Measurements from ENCODE around the gene ATG7. TPM values are rescaled to one million over a fixed set of nuclear protein-coding genes. Genes with fewer than 3 reads are reported as not detected.

The ATG7 gene
- total RNA-seq, 4 donors from 2014 or later = 31.3 to 67.7 (median 51.3) TPM

- Histone ChIP-seq H3K4me1 (no peaks in the 10 kb centered on the region), H3K36me3 (peaks cover 0 to 47% (median 9%) of the 10 kb centered on the region in 3 donors), H3K27ac (no peak overlapping the region), H3K4me3 (no peak overlapping the region), H3K27me3 (no peaks in the 10 kb centered on the region), H3K9me3 (no peaks in the 10 kb centered on the region)
- DNase-seq = no peak
- intact Hi-C loops (cut with DNase I) = no loop called here
- WGBS, 2 donors = 88 to 96% methylated on average over 3 to 4 of the region's 4 CpGs
- TF ChIP-seq CTCF (IDR thresholded peaks at IDR 0.05) (no peak), POLR2A (IDR thresholded peaks at IDR 0.05) (no peak)
Observed at GRCh38 chr3:11297126-11297525, 24.9 kb downstream of the ATG7 start.

GRCh38 chr3:11300970-11301369 lies 28.8 kb downstream of the ATG7 start:
- intact Hi-C loops (cut with DNase I) = no loop called here
- Histone ChIP-seq H3K9me3 (no peaks in the 10 kb centered on the region), H3K4me1 (peaks cover 0 to 5% (median 0%) of the 10 kb centered on the region in 3 donors), H3K4me3 (no peak overlapping the region), H3K27ac (no peak overlapping the region), H3K36me3 (peaks cover 0 to 81% (median 9%) of the 10 kb centered on the region in 3 donors), H3K27me3 (no peaks in the 10 kb centered on the region)
- TF ChIP-seq CTCF (IDR thresholded peaks at IDR 0.05) (no peak), POLR2A (IDR thresholded peaks at IDR 0.05) (no peak)
- no peak for DNase-seq
- WGBS, 2 donors = 90 to 95% methylated on average over 3 of the region's 3 CpGs

GRCh38 chr3:11302444-11302843 lies 30.2 kb downstream of the ATG7 start:
- Histone ChIP-seq H3K9me3 (no peaks in the 10 kb centered on the region), H3K4me3 (no peak overlapping the region), H3K27me3 (no peaks in the 10 kb centered on the region), H3K4me1 (peaks cover 0 to 5% (median 0%) of the 10 kb centered on the region in 3 donors), H3K36me3 (peaks cover 5 to 95% (median 15%) of the 10 kb centered on the region in 3 donors), H3K27ac (no peak overlapping the region)
- DNase-seq = no peak
- intact Hi-C loops (cut with DNase I) = no loop called here
- TF ChIP-seq CTCF (IDR thresholded peaks at IDR 0.05) (no peak), POLR2A (IDR thresholded peaks at IDR 0.05) (no peak)

- WGBS, 2 donors = 74 to 83% methylated on average over 3 to 6 of the region's 6 CpGs
- Histone ChIP-seq H3K9me3 (no peaks in the 10 kb centered on the region), H3K36me3 (peaks cover 17 to 96% (median 25%) of the 10 kb centered on the region in 3 donors), H3K27ac (no peak overlapping the region), H3K27me3 (no peaks in the 10 kb centered on the region), H3K4me1 (peaks cover 0 to 5% (median 0%) of the 10 kb centered on the region in 3 donors), H3K4me3 (no peak overlapping the region)
- TF ChIP-seq POLR2A (IDR thresholded peaks at IDR 0.05) (no peak), CTCF (IDR thresholded peaks at IDR 0.05) (no peak)
- DNase-seq = no peak
- intact Hi-C loops (cut with DNase I) = no loop called here
Observed at GRCh38 chr3:11304175-11304574, 32.0 kb downstream of the ATG7 start.

GRCh38 chr3:11305509-11305908 lies 33.3 kb downstream of the ATG7 start:
- Histone ChIP-seq H3K27me3 (no peaks in the 10 kb centered on the region), H3K27ac (no peak overlapping the region), H3K4me1 (peaks cover 0 to 5% (median 0%) of the 10 kb centered on the region in 3 donors), H3K4me3 (no peak overlapping the region), H3K9me3 (no peaks in the 10 kb centered on the region), H3K36me3 (peaks cover 19 to 96% (median 20%) of the 10 kb centered on the region in 3 donors)
- no peak for DNase-seq
- TF ChIP-seq CTCF (IDR thresholded peaks at IDR 0.05) = no peak
- no peak for TF ChIP-seq POLR2A (IDR thresholded peaks at IDR 0.05)
- WGBS, 2 donors = 63 to 67% methylated on average over 1 of the region's 1 CpG
- intact Hi-C loops (cut with DNase I) = no loop called here
